HS-27A (cell line): Measurements from ENCODE around the gene ASAP3.

Experiments used
- DNase-seq: peaks from one replicate; pipeline ENCODE4 v3.0.0-alpha.2; 2012; ENCODE audit warnings: low read depth, missing footprints

ASAP3 gene

DNA sequence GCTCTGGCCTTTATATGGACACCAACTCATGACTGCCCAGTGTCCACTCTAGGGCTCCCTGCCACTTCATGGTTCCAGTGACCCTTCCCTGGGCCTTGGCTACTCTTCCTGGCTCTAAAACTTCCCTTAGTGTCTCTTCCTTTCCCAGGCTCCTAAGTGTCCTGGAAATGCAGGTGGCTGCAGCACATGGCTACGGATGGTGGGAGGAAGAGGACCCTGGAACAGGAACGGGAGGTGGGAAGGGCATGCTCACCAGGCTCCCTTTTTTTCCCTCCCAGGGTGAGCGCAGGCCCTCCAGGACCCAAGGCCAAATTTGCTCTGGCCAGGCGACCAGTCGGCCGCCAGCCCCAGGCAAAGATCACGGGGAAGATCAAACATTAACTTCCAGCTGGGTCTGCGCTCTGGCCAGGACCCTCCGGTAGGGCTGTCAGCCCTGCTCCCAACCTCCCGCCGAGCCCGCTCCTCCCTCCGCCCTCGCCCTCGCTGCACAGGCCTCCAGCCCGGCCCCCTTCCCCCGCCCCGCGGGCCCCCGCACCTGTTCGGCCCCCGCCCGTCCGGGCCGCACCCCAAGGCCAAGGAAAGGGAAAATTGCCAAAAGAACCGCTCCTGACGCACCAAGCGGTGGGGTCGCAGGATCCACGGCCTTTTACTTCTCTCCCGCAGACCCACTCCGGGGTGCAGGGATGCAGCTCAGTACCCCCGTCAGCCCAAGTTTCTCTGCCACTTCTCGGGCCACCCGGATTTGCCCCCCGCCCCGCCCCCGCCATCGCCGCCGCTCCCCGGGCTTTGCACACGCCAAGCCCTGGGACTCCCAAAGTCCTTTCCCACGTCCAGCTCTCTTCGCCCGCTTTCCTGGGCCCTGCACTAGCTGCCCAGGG is 60.3 kb downstream of the ASAP3 start:
- no peak for DNase-seq

DNA sequence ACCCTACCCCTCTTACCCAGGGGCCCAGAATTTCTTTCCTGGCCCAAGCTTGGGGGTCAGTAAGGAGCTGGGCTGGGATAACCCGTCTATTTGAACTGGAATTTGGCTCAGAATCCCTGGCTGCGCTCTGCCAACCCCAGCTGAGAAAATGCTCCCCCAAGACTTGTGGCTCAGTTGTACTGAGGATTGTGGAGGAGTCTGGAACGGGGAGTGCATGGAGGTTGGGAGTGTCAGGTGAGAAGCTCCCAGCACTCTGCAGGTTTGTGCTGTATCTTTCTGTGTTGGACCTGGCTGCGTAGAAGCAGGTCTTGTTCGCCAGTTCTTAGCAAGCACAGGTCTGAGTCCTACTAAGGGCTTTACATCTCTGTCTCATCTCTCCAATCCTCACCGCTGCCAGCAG is 61.0 kb downstream of the ASAP3 start:
- DNase-seq, result no peak

DNA sequence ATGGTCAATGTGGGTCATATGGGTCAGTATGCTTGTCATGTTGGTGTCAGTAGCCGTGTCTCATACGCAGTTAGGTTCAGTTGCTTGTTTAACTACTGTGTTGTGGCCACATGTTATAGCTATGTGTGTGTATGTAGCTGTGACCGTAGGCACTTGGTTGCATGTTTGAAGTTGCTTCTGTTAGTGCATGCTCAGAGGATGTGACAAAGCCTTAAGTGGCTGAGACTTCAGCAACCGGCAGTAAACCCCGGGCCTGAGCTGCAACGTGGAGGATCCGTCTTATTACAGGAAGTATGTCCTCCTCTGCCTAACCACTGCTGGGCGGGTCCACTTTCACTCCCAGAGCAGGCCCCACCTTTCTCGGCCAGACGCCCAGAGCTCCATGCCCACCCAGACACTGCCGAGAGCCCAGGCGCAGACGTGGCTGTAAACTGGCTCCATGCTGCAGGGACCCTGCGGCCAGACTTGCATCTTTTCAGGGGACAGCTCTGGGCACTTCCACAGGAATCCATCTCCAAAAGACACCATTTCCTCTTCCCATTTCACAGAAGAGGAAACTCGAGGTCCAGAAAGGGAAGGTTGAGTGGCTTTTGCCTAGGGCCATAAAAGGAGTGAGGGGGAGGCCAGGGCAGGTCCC is 61.6 kb downstream of the ASAP3 start:
- DNase-seq, result no peak

DNA sequence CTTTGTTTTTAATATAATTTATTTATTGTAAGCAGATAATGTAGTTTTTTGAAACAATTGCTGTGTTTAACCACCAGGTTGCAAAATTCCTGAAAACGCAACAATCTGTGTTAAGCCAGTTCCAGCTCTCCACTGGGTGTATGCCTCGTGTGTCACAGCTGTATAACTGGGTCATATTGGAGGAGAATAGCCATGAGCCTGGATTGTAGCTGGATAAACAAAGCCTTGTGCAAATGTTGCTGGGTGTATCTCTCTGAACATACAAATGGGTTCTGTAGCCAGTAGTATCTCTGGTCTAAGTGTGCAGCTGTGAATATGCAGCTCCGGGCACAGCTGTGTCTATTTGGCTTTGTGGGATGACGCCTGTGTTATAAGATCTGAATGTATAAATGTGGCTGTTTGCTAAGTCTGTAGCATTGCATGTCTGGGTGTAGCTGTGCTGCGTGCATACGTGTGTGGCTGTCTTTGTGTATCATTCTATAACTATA is 62.2 kb downstream of the ASAP3 start:
- no peak for DNase-seq

DNA sequence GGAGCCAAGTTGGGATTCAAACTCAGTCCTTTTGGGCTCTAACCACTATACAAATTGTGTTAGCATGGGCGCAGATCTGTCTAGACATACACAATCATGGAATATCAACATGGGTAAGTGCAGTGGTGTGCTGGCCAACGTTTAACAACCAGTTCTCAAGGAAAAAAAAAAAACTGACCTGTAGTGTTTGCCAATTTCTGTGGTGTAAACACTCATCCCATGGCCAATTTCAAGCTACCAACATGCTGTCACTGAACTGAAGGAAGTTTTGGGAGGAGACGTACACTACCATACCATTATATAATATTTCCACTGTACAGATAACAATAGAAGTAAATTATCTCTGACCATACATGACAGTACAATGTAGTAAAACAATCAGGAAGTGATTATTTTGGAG is 62.6 kb downstream of the ASAP3 start:
- no peak for DNase-seq

DNA sequence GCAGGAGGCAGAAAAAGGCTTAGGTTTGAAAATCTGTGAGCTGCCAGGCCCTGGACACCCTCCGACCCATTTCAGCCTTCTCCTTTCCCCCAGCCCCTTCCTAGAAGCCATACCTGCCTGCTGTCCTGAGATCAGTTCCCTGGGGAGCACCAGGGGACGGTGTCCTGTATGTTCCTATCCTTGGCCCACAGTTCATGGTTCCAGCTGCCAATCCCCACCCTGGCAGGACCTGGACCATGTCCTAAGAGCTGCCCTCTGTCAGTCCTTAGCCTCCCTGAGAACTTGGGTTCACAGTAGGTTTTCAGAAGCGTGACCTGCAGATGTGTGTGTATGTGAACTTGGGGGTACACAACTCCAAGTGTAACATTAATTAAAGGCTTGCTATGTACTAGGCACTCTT is 63.2 kb downstream of the ASAP3 start:
- no peak for DNase-seq

DNA sequence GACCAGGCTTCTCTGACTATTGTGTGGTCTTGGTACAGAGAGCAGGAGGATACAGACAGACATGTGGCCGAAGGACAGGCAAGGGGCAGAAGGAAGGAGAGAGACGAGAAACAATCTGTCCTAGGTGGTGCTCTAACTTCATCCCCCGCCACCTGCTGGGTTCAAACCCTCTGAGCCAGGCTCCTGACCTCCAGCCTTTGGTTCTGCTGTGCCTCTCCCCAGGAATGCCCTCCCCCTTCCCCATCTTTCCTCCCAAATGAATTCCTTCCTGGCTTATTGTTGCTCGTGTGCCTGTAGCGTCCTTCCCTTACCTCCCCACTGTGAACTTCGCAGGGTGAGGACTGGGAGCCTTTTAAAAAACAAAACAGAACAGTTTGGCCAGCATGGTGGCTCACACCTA is 64.8 kb downstream of the ASAP3 start:
- no peak for DNase-seq

DNA sequence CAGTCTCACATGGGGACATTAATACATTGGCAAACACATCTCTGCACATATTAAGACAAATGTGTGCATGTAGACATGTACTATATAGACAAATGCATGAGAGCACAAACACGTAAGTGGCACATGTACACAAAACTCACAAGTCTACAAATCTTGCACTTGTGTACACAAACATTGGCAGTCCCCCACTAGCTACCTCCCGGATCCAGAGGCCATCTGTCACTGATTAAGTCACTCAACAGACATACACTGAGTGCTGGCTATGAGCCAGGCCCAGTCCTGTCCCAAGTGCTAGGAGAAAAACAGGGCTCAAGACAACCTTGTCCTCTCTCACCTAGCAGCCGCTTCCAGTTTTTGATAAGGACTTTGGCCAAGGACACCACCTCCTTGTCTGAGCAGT is 66.4 kb downstream of the ASAP3 start:
- no peak for DNase-seq

DNA sequence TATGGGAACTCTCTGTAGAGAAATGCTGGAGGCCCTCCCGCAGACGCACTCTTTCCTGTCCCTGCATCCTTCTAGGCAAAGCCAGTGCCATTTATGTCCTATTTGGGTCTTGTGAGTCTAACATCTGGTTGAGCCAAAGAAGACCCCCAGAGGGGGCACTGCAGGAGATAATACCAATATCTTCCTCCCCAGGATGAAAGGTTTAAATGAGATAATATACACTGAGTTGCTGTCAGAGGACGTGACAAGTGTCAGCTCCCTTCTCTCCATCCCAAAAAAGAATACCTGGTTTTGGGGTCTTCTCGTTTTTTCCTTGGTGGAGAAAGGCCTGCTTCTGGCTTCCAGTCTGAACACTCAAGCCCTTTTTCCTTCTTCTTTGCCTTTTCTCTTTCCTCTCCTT is 67.0 kb downstream of the ASAP3 start:
- DNase-seq, result no peak

DNA sequence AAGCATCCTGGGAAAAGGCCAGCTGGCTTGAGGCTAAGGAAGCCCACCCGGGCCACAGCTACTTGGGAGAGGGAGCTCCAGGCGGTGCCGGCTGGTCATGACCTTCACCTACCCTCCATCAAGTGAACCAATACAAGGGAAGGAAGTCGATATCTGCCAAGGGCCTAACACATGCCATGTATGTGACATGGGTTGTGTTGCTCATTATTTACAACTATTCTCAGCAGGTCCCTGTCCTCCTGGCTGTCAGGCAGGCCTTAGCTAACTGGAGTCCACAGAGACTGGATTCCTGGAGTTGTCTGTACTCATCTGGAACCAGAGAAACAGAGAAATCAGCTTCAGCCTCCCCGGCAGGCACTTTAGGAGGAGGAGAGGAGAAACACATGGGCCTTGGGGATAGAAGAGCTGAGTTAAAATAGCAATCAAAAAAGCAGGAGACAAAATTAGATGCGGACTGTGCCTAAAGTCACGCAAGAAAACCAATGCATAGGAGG is 75.1 kb downstream of the ASAP3 start:
- DNase-seq, result no peak

DNA sequence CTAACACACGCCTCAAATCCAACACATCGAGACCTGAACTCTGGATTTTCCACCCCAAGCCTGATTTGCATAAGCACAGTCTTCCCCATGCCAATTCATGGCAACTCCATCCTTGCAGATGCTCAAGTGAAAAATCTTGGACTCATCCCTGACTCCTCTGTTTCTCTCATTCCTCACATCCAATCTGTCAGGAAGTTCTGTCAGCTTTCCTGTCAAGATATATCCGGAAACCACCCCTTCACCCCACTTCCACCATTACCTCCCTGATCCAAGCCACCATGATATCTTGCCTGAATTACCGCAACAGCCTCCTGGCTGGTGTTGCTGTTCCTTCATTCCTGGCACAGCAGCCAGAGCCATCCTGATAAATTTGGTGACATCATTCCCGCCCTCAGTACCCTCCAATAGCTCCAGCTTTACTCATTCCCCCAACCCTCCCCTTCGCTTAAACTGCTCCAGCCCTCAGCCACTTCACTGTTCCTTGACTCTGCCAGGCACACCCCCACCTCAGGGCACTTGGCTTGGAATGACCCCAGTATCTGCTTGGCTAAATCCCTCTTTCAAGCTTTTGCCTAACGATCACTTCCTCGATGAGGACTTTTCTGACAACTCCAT is 76.9 kb downstream of the ASAP3 start:
- no peak for DNase-seq

DNA sequence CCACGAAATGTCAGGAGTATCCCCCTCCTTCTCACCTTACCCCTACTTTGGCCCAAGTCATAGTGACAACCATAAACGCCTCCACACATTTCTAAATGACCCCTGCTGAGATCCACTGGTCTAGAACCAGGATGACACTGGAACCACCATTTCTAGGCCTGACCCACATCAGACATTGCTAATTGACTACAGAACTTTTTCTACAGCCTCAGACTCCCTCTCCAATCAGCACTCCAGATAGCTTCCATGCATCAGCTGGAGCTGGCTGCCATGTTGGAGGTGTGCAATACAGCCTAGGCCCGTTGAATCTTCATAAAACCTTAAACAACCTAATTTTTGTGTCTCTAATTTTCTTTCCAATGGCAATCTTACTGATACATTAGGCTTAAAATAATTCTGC is 78.0 kb downstream of the ASAP3 start:
- no peak for DNase-seq

DNA sequence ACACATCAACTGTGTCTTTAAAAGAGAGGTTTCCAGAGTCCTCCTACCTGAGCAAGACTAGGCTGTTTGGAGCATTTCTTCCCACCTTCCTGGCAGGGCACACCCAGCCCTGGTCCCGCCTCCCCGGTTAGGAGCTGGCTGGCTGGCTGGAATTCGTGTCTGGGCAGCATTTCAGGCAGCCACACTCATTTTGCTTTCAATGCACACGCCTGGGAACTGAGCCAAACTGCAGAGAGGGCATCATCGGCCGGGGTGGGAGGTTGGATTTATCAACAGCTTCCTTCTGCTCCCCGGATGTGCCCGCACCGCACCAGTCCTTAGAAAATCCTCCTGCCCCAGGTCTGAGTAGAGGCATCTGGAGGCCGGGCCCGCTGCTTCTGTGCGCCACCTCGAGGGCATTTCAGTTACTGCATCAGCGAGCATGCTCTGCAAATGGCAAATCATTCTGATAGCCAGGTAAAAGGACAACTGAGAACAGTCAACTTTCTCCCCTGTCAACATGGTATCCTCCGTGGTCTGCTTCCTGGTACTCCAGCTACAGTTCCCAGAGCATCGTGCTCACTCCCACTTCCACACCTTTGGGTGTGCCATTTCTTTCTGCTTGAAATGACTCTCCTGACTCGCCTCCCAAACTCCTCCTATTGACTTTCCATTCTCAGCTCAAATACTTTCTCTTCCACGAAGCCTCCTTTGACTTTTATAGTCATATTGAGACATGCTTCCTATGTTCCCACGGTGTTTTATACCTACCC is 80.1 kb downstream of the ASAP3 start:
- peak; percentile 99 for DNase-seq

DNA sequence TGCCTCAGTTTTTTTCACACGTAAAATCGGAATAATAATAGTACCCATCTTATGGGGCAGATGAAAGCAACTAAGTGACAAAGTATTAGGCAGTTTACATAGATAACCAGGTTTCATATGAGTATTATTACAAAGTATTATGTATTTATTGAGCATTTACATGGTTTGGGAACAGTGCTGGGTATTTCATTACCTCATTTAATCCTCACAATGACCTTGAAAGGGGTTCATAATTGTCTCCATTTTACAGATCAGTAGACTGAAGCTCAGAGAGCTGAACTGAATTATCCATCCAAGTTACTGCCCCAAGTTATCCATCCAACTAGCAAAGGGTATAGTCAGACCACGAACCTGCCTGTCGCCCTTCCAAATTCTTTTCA is 80.6 kb downstream of the ASAP3 start:
- DNase-seq, result no peak

DNA sequence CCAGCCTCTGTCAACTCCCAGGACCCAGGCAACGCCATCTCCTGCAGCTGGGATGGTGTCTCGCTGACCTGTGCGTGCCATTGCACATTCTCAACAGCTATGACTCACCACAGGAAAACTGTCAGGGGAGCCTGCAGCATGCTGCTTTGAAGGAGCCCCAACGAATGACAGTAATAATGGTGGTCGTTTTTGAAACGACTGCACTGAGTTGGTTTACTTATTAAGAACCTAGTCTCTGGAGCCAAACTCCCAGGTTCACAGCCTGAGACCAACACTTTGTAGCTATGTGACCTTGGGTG is 81.0 kb downstream of the ASAP3 start:
- DNase-seq, result peak; percentile 78

DNA sequence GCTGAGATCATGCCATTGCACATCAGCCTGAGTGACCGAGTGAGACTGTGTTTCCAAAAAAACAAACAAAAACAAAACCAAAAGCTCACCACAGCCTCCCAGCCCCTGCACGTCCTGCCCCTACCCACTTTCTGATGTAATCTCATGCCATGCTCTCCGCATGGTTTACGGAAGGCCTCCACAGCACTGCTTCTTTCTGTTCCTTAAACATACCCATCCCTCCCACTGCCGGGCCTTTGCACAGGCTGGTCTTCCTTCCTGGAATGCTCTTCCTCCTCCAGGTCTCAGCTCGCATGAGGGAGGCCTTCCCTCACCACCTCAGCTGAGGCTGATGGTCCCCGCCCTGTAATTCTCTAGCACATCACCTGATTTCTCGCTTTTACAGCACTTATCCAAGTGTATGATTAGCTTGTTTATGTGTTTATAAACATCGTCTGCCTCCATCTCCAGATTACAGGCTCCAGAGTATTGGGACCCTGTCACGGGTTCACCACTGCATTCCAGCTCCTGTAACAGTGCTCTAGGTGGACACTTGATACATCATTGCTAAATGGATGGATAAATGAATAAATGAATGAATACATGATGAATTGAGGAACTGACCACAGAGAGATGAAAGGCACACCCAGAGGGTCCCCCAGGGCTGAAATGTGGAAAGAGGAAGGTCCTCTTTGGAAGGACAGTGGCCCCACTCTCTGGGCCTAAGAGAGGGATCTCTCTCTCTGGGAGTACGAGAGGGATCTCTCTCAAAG is 81.5 kb downstream of the ASAP3 start:
- no peak for DNase-seq

DNA sequence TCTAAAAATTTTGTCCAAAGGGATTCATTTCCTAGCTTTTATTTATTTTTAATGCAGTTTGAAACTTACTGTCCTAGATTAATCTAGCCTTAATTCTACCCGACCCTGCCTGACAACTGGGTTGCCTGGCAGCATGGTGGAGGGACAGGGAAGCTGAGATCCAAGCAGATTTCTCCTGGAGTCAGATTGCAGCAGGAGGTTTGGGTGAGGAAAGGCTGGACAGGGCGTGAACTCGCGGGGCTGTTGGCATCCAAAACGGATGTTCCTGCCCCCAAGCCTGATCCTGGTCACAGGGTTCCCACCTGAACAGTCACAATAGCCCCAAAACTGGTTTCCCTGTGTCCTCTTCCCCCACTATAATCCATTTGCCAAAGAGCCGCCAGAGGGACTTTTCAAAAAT is 82.7 kb downstream of the ASAP3 start:
- DNase-seq, result no peak

DNA sequence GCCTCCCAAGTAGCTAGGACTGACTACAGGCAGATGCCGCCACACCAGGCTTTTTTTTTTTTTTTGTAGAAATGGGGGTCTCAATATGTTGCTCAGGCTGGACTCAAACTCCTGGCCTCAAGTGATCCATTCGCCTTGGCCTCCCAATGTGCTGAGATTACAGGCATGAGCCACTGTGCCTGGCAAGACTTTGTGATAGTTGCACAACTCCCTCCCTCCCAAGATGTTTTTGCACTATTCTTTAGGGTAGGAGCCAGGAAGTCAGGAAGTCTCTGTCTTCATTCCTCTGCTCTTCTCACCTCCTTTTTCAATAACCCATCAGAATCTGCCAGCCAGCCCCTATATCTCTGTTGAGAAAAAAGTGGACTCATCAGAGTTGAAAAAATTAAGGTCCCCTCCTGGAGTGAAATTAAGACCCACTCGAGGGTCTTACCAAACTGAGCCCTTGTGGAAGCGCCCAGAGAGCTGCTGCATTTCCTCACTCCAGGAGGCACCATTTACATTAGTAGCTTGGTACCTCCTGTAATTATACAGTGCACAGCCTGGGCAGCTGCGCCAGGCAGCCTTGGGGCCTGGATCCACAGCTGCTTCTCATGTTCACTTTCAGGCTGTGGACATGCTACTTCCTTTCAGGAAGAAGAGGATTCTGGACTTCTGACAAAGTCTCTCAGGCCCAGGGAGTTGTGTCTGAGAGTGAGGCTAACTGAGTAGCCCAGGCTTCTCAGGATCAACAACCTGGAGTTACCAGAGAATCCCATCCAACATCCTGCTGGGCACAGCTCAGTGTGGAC is 83.5 kb downstream of the ASAP3 start:
- DNase-seq, result no peak

DNA sequence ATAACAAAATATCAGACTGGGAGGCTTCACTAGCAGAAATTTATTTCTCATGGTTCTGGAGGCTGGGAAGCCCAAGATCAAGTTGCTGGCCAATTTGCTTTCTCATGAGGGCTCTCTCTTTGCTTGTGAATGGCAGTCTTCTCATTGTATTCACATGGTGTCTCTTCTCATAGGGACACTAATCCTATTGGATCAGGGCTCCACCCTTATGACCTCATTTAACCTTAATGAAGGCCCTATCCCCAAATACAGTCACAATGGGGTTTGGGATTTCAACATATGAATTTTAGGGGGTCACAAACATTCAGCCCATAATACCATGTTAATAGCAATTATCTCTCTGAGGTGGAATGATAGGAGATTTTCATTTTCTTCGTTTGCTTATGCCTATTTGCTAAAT is 84.8 kb downstream of the ASAP3 start:
- no peak for DNase-seq

DNA sequence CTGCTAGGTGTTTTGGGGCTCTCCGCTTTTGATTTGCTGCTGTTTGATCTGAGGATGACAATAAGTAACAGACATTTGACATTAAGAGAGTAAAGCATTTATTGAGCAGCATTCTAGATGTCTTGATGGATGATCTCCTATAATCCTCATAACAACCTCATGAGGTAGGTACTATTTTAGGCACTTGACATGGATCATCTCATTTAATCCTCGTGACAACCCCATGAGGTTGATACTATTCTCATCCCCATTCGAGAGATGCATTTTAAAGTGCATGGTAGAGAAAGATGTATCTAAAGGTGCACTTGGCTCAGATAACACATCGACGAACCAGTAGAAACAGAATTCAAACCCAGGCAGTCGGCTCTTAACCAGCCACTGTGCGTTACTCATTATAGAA is 86.1 kb downstream of the ASAP3 start:
- DNase-seq, result no peak

DNA sequence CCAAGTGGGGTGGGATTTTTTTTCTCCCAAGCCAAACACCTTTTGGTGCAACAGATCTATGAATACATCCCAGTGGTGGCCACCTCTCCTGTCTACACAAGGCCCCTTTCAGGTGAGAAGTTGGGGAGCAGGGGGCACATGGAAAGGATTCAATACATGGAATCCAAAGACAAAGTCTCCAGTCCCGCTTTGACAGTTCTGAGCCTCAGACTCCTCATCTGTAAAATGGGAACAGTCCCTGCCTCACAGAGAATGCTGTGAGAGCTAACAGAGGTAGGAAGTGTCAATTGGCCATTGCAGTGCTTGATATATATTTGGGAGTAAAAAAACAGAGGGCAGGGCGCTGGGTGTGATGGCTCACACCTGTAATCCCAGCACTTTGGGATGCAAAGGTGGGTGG is 87.6 kb downstream of the ASAP3 start:
- DNase-seq, result no peak
